ENCODE data around the gene GRHL1. TPM values are rescaled to one million over a fixed set of nuclear protein-coding genes. Genes with fewer than 3 reads are reported as not detected.

Gene GRHL1
- polyA plus RNA-seq, 3 donors: 3.7 to 5.4 (median 4.7) TPM

- DNase-seq (ENCODE audit: low read depth in 3 of 3, low spot score in 2 of 3): no peak
These were observed 4.7 kb upstream of the GRHL1 start for GRCh38 chr2:9946818-9947217.

- no peak for DNase-seq (ENCODE audit: low read depth in 3 of 3, low spot score in 2 of 3)
These were observed 2.8 kb upstream of the GRHL1 start for GRCh38 chr2:9948721-9949120.

- no peak for DNase-seq (ENCODE audit: low read depth in 3 of 3, low spot score in 2 of 3)
These were observed 2.1 kb upstream of the GRHL1 start for GRCh38 chr2:9949239-9949991.

- DNase-seq (ENCODE audit: low read depth in 3 of 3, low spot score in 2 of 3): no peak
These were observed 1.4 kb upstream of the GRHL1 start for GRCh38 chr2:9949992-9950520.

GRCh38 chr2:9950521-9951271 lies 797 bp upstream of the GRHL1 start:
- no peak for DNase-seq (ENCODE audit: low read depth in 3 of 3, low spot score in 2 of 3)

GRCh38 chr2:9951272-9951521 lies 296 bp upstream of the GRHL1 start:
- DNase-seq (ENCODE audit: low read depth in 3 of 3, low spot score in 2 of 3): no peak

- DNase-seq (ENCODE audit: low read depth in 3 of 3, low spot score in 2 of 3): no peak
These were observed 819 bp downstream of the GRHL1 start for GRCh38 chr2:9952286-9952737.

GRCh38 chr2:9952856-9953503 lies 1.5 kb downstream of the GRHL1 start:
- no peak for DNase-seq (ENCODE audit: low read depth in 3 of 3, low spot score in 2 of 3)

- DNase-seq (ENCODE audit: low read depth in 3 of 3, low spot score in 2 of 3): no peak
These were observed 2.6 kb downstream of the GRHL1 start for GRCh38 chr2:9954136-9954535.

GRCh38 chr2:9958057-9958456 lies 6.6 kb downstream of the GRHL1 start:
- no peak for DNase-seq (ENCODE audit: low read depth in 3 of 3, low spot score in 2 of 3)

- DNase-seq (ENCODE audit: low read depth in 3 of 3, low spot score in 2 of 3): no peak
These were observed 7.8 kb downstream of the GRHL1 start for GRCh38 chr2:9959262-9959661.

- no peak for DNase-seq (ENCODE audit: low read depth in 3 of 3, low spot score in 2 of 3)
These were observed 9.5 kb downstream of the GRHL1 start for GRCh38 chr2:9961013-9961412.

- DNase-seq (ENCODE audit: low read depth in 3 of 3, low spot score in 2 of 3): no peak
These were observed 13.0 kb downstream of the GRHL1 start for GRCh38 chr2:9964334-9964980.

- no peak for DNase-seq (ENCODE audit: low read depth in 3 of 3, low spot score in 2 of 3)
These were observed 13.8 kb downstream of the GRHL1 start for GRCh38 chr2:9965119-9965822.

- no peak for DNase-seq (ENCODE audit: low read depth in 3 of 3, low spot score in 2 of 3)
These were observed 15.1 kb downstream of the GRHL1 start for GRCh38 chr2:9966491-9967022.

GRCh38 chr2:9967053-9967775 lies 15.7 kb downstream of the GRHL1 start:
- no peak for DNase-seq (ENCODE audit: low read depth in 3 of 3, low spot score in 2 of 3)

GRCh38 chr2:9968553-9969497 lies 17.3 kb downstream of the GRHL1 start:
- DNase-seq (ENCODE audit: low read depth in 3 of 3, low spot score in 2 of 3): no peak

GRCh38 chr2:9970200-9971044 lies 18.9 kb downstream of the GRHL1 start:
- DNase-seq (ENCODE audit: low read depth in 3 of 3, low spot score in 2 of 3): no peak

All from right renal cortex interstitium (tissue), 3 donors.